ENCODE results near the gene MICU1.

DNA sequence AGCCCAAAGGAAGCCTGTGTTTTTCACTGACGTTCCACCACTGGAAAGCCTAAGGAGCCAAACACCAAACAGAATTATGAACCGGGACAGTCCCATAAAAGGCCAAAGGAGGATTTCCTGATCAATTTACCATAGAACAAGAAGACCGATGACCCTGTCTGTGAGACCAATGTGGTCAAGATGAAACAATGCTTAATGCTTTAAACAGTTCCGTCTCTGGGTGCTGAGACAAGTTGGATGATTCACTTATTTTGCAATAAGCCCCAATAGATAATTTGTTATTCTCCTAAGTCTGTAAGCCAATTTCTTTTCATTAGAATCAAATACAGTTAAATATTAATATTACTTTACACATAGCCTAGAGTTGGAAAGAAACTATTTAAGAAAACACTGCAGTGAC, 134.9 kb downstream of the MICU1 start:
- TF ChIP-seq CBX8 (IDR thresholded peaks at IDR 0.05) (no peak), MAFK (IDR thresholded peaks at IDR 0.05; ENCODE audit: partially characterized antibody) (no peak), RFX5 (IDR thresholded peaks at IDR 0.05) (no peak), POLR2A (IDR thresholded peaks at IDR 0.05; ENCODE audit: low read length) (no peak), SMC3 (IDR thresholded peaks at IDR 0.05) (no peak), ZFP36 (IDR thresholded peaks at IDR 0.05; ENCODE audit: borderline replicate concordance, partially characterized antibody) (no peak), PHF8 (IDR thresholded peaks at IDR 0.05; ENCODE audit: borderline replicate concordance, low read depth) (no peak)
- TF ChIP-seq, protein P1, sequence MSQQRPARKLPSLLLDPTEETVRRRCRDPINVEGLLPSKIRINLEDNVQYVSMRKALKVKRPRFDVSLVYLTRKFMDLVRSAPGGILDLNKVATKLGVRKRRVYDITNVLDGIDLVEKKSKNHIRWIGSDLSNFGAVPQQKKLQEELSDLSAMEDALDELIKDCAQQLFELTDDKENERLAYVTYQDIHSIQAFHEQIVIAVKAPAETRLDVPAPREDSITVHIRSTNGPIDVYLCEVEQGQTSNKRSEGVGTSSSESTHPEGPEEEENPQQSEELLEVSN (IDR thresholded peaks at IDR 0.05; ENCODE audit: borderline replicate concordance, low read depth) = no peak
- TF ChIP-seq, protein P2, sequence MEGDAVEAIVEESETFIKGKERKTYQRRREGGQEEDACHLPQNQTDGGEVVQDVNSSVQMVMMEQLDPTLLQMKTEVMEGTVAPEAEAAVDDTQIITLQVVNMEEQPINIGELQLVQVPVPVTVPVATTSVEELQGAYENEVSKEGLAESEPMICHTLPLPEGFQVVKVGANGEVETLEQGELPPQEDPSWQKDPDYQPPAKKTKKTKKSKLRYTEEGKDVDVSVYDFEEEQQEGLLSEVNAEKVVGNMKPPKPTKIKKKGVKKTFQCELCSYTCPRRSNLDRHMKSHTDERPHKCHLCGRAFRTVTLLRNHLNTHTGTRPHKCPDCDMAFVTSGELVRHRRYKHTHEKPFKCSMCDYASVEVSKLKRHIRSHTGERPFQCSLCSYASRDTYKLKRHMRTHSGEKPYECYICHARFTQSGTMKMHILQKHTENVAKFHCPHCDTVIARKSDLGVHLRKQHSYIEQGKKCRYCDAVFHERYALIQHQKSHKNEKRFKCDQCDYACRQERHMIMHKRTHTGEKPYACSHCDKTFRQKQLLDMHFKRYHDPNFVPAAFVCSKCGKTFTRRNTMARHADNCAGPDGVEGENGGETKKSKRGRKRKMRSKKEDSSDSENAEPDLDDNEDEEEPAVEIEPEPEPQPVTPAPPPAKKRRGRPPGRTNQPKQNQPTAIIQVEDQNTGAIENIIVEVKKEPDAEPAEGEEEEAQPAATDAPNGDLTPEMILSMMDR (IDR thresholded peaks at IDR 0.05) = no peak

Measured in A549 (cell line).